Fibroblast of villous mesenchyme (primary cell): ENCODE data around the gene CEND1. TPM values are rescaled to one million over a fixed set of nuclear protein-coding genes. Genes with fewer than 3 reads are reported as not detected.

ENCODE experiments used
- DNase-seq: peaks from one replicate; pipeline ENCODE4 v3.0.0-alpha.2; 2010; ENCODE audit warnings: low read depth
- H3K4me3 ChIP-seq: 2 replicates; pipeline ENCODE4 v1.5.1; 2011; ENCODE audit warnings: low read depth, mild to moderate bottlenecking, low read length
- total RNA-seq: library from RNA; depleted of rRNA; stranded (reverse); fragments of >200 nt; gene quantifications from 2 replicates; pipeline ENCODE4 v1.2.3, GENCODE V29; 2012
- TF ChIP-seq, protein P1 (sequence below): IDR thresholded peaks from 2 replicates; pipeline ENCODE4 v1.5.1; 2012; ENCODE audit warnings: low read depth, mild to moderate bottlenecking, low read length; ENCODE audit not compliant: insufficient read depth

CEND1 gene
- total RNA-seq, 1 donor: 0.43 TPM

DNA sequence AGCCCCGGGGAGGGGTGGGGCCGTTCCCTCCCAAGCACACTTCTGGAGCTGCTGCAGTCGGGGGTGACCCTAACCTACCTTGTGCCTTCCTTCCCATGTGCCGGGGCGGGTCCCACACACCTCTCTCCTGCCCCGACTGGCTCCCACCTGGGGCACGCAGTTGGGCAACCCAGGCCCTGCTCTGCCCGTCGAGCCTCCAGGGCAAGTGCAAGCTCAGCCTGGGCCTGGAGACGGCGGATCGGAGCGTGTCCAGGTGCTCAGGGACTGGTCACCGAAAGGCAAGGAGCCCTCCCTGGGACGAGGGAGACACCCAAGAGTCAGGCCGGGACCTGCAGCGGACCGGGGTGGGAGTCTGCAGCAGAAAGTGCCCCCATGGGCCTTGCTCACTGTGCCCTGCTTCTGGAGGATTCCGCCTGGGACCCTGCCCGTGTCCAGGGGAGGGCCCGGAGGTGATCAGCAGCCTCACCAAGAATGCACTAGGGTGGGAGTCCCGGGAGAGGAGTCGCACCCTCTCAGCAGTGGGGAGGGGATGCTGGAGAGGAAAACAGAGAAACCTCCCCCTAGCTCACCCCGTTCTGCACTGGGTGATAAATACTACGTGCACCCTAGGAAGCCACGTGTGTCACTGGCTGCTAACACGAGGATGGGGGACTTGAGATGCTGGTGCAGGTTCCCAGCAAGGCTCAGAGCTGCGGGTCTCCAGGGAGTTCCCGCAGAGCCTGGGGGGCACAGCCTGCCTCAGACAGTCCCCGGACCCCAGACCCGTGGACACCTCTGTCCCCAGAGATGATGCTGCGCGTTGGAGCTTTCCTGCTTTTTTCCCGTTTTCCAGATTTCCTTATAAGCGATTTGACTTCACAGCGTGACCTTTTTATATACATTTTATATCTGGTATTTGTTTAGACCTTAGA is 7.4 kb downstream of the CEND1 start:
- no peak for DNase-seq
- TF ChIP-seq, protein P1, sequence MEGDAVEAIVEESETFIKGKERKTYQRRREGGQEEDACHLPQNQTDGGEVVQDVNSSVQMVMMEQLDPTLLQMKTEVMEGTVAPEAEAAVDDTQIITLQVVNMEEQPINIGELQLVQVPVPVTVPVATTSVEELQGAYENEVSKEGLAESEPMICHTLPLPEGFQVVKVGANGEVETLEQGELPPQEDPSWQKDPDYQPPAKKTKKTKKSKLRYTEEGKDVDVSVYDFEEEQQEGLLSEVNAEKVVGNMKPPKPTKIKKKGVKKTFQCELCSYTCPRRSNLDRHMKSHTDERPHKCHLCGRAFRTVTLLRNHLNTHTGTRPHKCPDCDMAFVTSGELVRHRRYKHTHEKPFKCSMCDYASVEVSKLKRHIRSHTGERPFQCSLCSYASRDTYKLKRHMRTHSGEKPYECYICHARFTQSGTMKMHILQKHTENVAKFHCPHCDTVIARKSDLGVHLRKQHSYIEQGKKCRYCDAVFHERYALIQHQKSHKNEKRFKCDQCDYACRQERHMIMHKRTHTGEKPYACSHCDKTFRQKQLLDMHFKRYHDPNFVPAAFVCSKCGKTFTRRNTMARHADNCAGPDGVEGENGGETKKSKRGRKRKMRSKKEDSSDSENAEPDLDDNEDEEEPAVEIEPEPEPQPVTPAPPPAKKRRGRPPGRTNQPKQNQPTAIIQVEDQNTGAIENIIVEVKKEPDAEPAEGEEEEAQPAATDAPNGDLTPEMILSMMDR: no peak

DNA sequence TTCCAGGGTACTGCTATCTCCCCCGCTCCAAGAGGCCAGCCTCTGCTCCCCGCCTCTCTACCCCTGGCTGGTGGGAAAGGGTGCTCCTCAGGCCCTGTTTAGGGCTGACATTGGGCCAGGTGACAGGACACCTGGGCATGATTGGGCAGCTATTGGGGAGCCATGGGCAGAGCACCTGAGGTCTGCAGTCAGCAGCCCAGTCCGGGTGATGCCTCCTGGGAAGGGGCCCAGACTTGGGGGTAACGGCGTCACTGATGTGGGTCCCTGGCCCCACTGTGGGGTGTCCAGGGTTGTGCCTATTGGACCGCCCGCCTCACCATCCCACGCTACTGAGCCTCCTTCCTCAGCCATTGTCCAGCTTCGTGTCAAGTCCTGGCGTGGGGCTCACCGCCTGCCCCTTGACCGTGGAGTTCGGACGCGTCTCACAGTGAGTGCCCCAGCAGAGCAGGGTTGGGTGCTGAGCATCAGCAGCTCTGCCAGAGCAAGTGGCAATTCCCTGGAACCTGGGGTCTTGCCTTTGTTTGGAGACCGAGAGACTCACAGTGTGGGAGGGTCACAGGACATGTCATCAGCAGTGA is 9.8 kb downstream of the CEND1 start:
- DNase-seq: no peak
- TF ChIP-seq, protein P1: no peak
- H3K4me3 ChIP-seq: no peak overlapping the region

More for the DNA sequence above, 7.4 kb downstream of the CEND1 start:
- no peak overlapping the region for H3K4me3 ChIP-seq

DNA sequence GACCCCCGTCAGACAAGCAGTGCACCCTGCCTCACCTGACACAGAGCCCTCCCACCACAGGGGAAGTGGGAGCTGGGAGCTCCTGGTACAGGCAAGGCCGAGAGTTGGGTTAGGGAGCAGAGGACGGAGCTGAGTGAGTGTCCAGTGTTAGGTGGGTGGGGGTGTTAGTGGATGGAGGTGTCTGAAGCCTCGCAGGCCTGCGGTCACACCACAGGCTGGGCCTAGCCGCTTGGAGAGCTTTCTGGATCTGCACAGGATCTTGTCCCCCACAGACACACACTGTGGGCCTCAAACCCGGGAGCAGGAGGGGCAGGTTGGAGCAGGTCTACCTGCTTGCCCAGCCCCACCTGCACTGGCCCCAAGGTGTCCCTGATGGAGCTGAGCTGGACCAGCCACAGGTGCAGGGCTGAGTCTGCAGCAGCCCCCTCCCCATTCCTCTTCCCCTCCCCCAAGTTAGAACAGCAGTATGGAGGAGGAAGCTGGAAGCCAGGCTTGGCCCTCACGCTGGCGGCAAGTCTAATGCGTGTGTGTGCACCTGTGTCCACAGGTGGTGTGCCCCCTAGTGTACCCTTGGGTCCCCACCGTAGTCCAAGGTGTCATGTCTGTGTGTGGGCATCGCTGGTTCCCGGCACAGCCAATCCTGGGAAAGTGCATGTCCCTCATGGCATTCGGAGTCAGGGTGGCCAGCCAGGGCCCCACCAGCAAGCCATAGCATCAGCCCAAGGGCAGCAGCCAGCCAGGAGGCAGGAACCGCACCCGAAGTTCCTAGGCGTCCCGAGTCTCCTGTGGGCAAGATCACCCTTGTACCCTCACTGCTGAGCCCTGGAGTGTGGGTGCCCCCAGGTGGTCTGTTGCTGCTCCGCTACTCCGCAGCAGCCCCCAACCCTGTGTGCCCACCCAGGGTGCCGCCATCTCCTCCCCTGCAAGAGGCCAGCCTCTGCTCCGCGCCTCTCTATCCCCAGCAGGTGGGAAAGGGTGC is 10.6 kb downstream of the CEND1 start:
- no peak overlapping the region for H3K4me3 ChIP-seq
- DNase-seq: no peak
- TF ChIP-seq, protein P1: no peak

DNA sequence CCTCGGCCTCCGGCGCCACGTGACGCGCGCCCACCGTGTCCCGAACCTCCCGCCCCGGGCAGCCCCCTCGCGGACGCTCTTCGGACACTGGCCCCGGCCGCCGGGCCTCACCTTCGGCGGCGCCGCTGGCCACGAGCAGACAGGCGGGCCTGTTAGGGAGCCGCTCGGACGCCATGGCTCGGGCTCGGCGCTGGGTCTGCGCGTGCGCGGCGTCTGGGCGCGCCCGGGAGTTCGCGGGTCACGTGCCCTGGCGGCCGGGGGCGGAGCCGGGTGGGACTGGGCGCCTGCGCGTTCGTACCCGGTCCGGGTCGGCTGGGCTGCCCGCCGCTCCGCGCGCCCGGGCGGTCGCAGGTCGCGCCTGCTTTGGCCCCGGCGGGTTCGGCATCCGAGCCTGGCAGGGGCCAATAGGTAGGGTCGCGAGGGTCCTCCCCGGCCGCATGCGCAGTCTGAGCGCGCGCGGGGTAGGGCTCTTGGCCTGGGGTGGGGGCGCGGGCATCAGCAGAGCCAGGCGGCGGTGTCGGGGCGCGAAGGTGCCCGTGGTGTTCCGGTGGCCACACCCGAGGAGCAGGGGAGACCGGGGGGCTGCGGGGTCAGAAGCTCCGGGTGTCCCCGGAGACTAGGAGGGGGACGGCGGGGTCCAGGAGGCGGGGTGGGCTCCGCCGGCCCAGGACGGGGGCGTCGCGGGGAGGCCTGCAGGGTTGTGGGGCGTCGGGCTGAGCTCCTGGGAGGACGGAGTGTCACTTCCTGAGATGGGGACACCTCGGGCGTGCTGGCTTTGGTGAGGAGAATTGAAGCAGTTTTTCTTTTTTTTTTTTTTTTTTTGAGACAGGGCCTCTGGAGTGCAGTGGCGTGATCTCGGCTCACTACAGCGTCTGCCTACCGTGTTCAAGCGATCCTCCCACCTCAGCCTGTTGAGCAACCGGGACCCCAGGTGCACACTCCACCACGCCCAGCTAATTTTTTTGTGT is 12.3 kb downstream of the CEND1 start, which contains the start of gene GATD1:
TSS of gene GATD1 (minus strand) at position 200 of the 968 bp plus-strand sequence. CDS start at position 175, 25 bp downstream.
- TF ChIP-seq, protein P1: no peak
- H3K4me3 ChIP-seq: peak within 1 kb of the TSS; percentile 77
- peak; percentile 83 for DNase-seq

DNA sequence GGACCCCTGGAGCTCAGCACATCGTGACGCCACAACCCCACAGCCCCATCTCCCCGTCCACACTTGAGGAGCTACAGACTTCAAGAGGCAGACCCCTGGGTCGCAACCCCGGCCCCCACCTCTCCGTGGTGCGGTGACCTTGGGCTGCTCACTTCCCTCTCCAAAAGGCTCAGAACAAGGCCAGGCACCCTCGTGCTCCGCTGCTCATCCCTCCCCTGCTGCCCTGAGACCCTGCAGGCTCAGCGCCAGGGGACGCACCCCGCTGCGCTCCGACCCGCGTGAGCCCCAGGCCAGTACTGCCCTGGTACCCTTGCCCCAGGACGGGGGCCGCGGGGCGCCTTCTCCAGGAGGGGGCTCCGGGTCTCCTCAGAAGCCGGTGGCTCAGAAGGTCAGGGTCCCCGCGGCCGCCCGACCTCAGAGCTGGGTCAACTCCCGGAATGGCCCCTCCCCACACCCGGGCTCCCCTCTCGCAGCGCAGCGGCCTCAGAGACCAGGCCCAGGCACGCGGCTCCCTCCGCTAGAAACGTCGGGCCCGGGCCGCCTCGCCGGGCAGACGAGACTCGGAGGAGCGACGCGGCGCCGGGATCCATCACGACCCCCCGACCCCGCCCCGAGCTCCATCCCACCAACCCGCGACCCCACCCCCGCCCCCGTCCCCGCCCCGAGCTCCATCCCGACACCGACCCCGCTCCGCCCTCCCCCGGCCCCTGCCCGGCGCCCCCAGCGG is 13.2 kb downstream of the CEND1 start:
- TF ChIP-seq, protein P1: no peak
- H3K4me3 ChIP-seq: peak overlapping the region; percentile 77
- DNase-seq: peak; percentile 36
